DMS 273 (cell line): ENCODE results near the gene ABCA6.
A peak's percentile ranks its signal among the peaks of the same experiment; 100 is the strongest.
"Not testable (repeated sequence)": the region's sequence is repeated elsewhere in the genome, so short reads cannot be mapped to it uniquely, and the experiment has no call there.

Source experiments
- DNase-seq: peaks from one replicate; lab custom pipeline; 2025; ENCODE audit not compliant: unreplicated experiment; lab: John Stamatoyannopoulos, UW

Gene ABCA6

GRCh38 chr17:69141431-69142174 lies at the start of gene ABCA6:
Gene ABCA6 (minus strand): TSS chr17:69141895. CDS start chr17:69140703, 1,192 bp downstream.
- DNase-seq = no peak

GRCh38 chr17:69188796-69189195 lies 47.1 kb upstream of the ABCA6 start:
- no peak for DNase-seq

- no peak for DNase-seq
Observed at GRCh38 chr17:69188064-69188463, 46.4 kb upstream of the ABCA6 start.

- no peak for DNase-seq
Observed at GRCh38 chr17:69187294-69187693, 45.6 kb upstream of the ABCA6 start.

GRCh38 chr17:69179227-69179952 lies 37.7 kb upstream of the ABCA6 start:
- DNase-seq = no peak

GRCh38 chr17:69176457-69176795 lies 34.7 kb upstream of the ABCA6 start:
- no peak for DNase-seq

GRCh38 chr17:69175625-69176456 lies 34.1 kb upstream of the ABCA6 start:
- no peak for DNase-seq

GRCh38 chr17:69175262-69175624 lies 33.5 kb upstream of the ABCA6 start:
- DNase-seq = no peak

GRCh38 chr17:69173118-69173517 lies 31.4 kb upstream of the ABCA6 start:
- no peak for DNase-seq

GRCh38 chr17:69170377-69170776 lies 28.7 kb upstream of the ABCA6 start:
- no peak for DNase-seq

- DNase-seq = not testable (repeated sequence)
Observed at GRCh38 chr17:69168642-69169041, 26.9 kb upstream of the ABCA6 start.

- DNase-seq = no peak
Observed at GRCh38 chr17:69166957-69167356, 25.3 kb upstream of the ABCA6 start.

- no peak for DNase-seq
Observed at GRCh38 chr17:69164206-69164605, 22.5 kb upstream of the ABCA6 start.

- no peak for DNase-seq
Observed at GRCh38 chr17:69159418-69159817, 17.7 kb upstream of the ABCA6 start.

- DNase-seq = no peak
Observed at GRCh38 chr17:69154267-69154666, 12.6 kb upstream of the ABCA6 start.

GRCh38 chr17:69150333-69150732 lies 8.6 kb upstream of the ABCA6 start:
- no peak for DNase-seq

- peak; percentile 4 for DNase-seq
Observed at GRCh38 chr17:69147460-69147859, 5.8 kb upstream of the ABCA6 start.

GRCh38 chr17:69144331-69145255 lies 2.9 kb upstream of the ABCA6 start:
- no peak for DNase-seq

- DNase-seq = no peak
Observed at GRCh38 chr17:69143683-69144231, 2.1 kb upstream of the ABCA6 start.

- DNase-seq = no peak
Observed at GRCh38 chr17:69143151-69143550, 1.5 kb upstream of the ABCA6 start.
